Parathyroid adenoma (tissue), 2 donors: ENCODE data around the gene SDC4.
A peak's percentile ranks its signal among the peaks of the same experiment; 100 is the strongest.

Experiments used
- H2AFZ ChIP-seq: fragments of 300-600 bp; sonication (generic); one replicate; pipeline ENCODE4 v1.7.0; 2017; ENCODE audit warnings: antibody characterized with exemption, mild to moderate bottlenecking
- H3K27ac ChIP-seq: fragments of 300-600 bp; sonication (generic); one replicate; pipeline ENCODE4 v1.7.0; 2017
- H3K27me3 ChIP-seq: fragments of 300-600 bp; sonication (generic); one replicate; pipeline ENCODE4 v1.7.0; 2017; ENCODE audit warnings: low read length; ENCODE audit not compliant: control insufficient read depth, insufficient read depth
- H3K36me3 ChIP-seq: fragments of 300-600 bp; sonication (generic); one replicate; pipeline ENCODE4 v1.7.0; 2017; ENCODE audit warnings: low read length; ENCODE audit not compliant: control insufficient read depth, insufficient read depth
- H3K4me1 ChIP-seq: fragments of 300-600 bp; sonication (generic); one replicate; pipeline ENCODE4 v1.7.0; 2017; ENCODE audit warnings: control low read depth
- H3K4me2 ChIP-seq: fragments of 300-600 bp; sonication (generic); one replicate; pipeline ENCODE4 v1.7.0; 2017; ENCODE audit warnings: low read length
- H3K4me3 ChIP-seq: fragments of 300-600 bp; sonication (generic); one replicate; pipeline ENCODE4 v1.7.0; 2017; ENCODE audit warnings: low read depth, low read length
- H3K79me2 ChIP-seq: fragments of 300-600 bp; sonication (generic); one replicate; pipeline ENCODE4 v1.7.0; 2017; ENCODE audit warnings: control low read depth
- H3K9ac ChIP-seq: fragments of 300-600 bp; sonication (generic); one replicate; pipeline ENCODE4 v1.7.0; 2017; ENCODE audit warnings: mild to moderate bottlenecking
- H3K9me3 ChIP-seq: fragments of 300-600 bp; sonication (generic); one replicate; pipeline ENCODE4 v1.7.0; 2017; ENCODE audit warnings: low read length; ENCODE audit not compliant: control insufficient read depth
- CTCF ChIP-seq: fragments of 300-600 bp; sonication (generic); IDR thresholded peaks from one replicate; pipeline ENCODE4 v1.7.0; 2017; ENCODE audit warnings: antibody characterized with exemption, mild to moderate bottlenecking
- donor health status: primary hyperparathyroidism.

The SDC4 gene

GRCh38 chr20:45339799-45340198, 8.4 kb downstream of the SDC4 start:
- no peak for TF ChIP-seq CTCF
- no peaks in the 10 kb centered on the region for H3K36me3 ChIP-seq
- H3K4me2 ChIP-seq = peak overlapping the region; percentile 23
- H3K9me3 ChIP-seq = no peaks in the 10 kb centered on the region
- H3K79me2 ChIP-seq = peaks cover 4% of the 10 kb centered on the region
- H3K27ac ChIP-seq = peak overlapping the region; percentile 95
- H3K27me3 ChIP-seq = no peaks in the 10 kb centered on the region
- H3K9ac ChIP-seq = no peak overlapping the region
- H2AFZ ChIP-seq = no peak overlapping the region
- no peak overlapping the region for H3K4me3 ChIP-seq
- H3K4me1 ChIP-seq = peaks cover 59% of the 10 kb centered on the region

GRCh38 chr20:45339084-45339483, 9.1 kb downstream of the SDC4 start:
- peaks cover 4% of the 10 kb centered on the region for H3K79me2 ChIP-seq
- H3K4me3 ChIP-seq = no peak overlapping the region
- no peak overlapping the region for H3K9ac ChIP-seq
- H3K27ac ChIP-seq = no peak overlapping the region
- H2AFZ ChIP-seq = no peak overlapping the region
- no peaks in the 10 kb centered on the region for H3K36me3 ChIP-seq
- no peak for TF ChIP-seq CTCF
- H3K27me3 ChIP-seq = no peaks in the 10 kb centered on the region
- H3K4me2 ChIP-seq = no peak overlapping the region
- peaks cover 57% of the 10 kb centered on the region for H3K4me1 ChIP-seq
- no peaks in the 10 kb centered on the region for H3K9me3 ChIP-seq

- no peak for TF ChIP-seq CTCF
- H3K9me3 ChIP-seq = no peaks in the 10 kb centered on the region
- H3K36me3 ChIP-seq = no peaks in the 10 kb centered on the region
- H2AFZ ChIP-seq = no peak overlapping the region
- H3K27ac ChIP-seq = no peak overlapping the region
- no peak overlapping the region for H3K9ac ChIP-seq
- H3K4me1 ChIP-seq = peaks cover 50% of the 10 kb centered on the region
- H3K79me2 ChIP-seq = peaks cover 4% of the 10 kb centered on the region
- H3K4me3 ChIP-seq = no peak overlapping the region
- no peaks in the 10 kb centered on the region for H3K27me3 ChIP-seq
- no peak overlapping the region for H3K4me2 ChIP-seq
These were observed 9.8 kb downstream of the SDC4 start for GRCh38 chr20:45338121-45339030.

- H3K27ac ChIP-seq = no peak overlapping the region
- no peaks in the 10 kb centered on the region for H3K9me3 ChIP-seq
- H3K36me3 ChIP-seq = no peaks in the 10 kb centered on the region
- H3K27me3 ChIP-seq = no peaks in the 10 kb centered on the region
- no peak overlapping the region for H3K4me3 ChIP-seq
- H3K4me2 ChIP-seq = peak overlapping the region; percentile 38
- H2AFZ ChIP-seq = peak overlapping the region; percentile 16
- H3K4me1 ChIP-seq = peaks cover 42% of the 10 kb centered on the region
- H3K9ac ChIP-seq = no peak overlapping the region
- H3K79me2 ChIP-seq = peaks cover 4% of the 10 kb centered on the region
- TF ChIP-seq CTCF = no peak
These were observed 10.7 kb downstream of the SDC4 start for GRCh38 chr20:45337367-45338120.
